K562 (cell line): Measurements from ENCODE around the gene ARHGEF17. TPM values are rescaled to one million over a fixed set of nuclear protein-coding genes. Genes with fewer than 3 reads are reported as not detected.

Experiments used
- BACH1 ChIP-seq: fragments of 200-800 bp; sonication (Bioruptor generic); IDR thresholded peaks from 2 replicates; pipeline ENCODE4 v1.6.1; 2016; ENCODE audit warnings: missing genetic modification characterization, missing compliant biosample characterization
- BCL6 ChIP-seq: fragments of 250-450 bp; sonication (Bioruptor Pico); IDR thresholded peaks from 2 replicates; pipeline ENCODE4 v1.4.0; 2020
- ELF2 ChIP-seq: fragments of 250-450 bp; sonication (Bioruptor Pico); IDR thresholded peaks from 2 replicates; pipeline ENCODE4 v1.5.0; 2021; ENCODE audit warnings: mild to moderate bottlenecking
- ESRRA ChIP-seq: fragments of 450-650 bp; IDR thresholded peaks from 2 replicates; pipeline ENCODE4 v1.6.1; 2014; ENCODE audit warnings: low read depth, mild to moderate bottlenecking, moderate library complexity, borderline replicate concordance
- ETS1 ChIP-seq: conservative IDR thresholded peaks from 2 replicates; pipeline ENCODE4 v1.6.1; 2011; ENCODE audit warnings: low read depth, mild to moderate bottlenecking, low read length; ENCODE audit not compliant: control insufficient read depth
- ETV1 ChIP-seq: fragments of 450-650 bp; conservative IDR thresholded peaks from 2 replicates; pipeline ENCODE4 v1.6.1; 2016; ENCODE audit warnings: missing genetic modification characterization, control low read depth, low read depth, missing compliant biosample characterization
- KLF6 ChIP-seq: fragments of 250-450 bp; sonication (Bioruptor Pico); IDR thresholded peaks from 2 replicates; pipeline ENCODE4 v1.4.0; 2020; ENCODE audit warnings: mild to moderate bottlenecking, moderate library complexity, borderline replicate concordance
- MCM2 ChIP-seq: fragments of 450-650 bp; IDR thresholded peaks from 2 replicates; pipeline ENCODE4 v1.6.1; 2017; ENCODE audit warnings: low read depth, mild to moderate bottlenecking
- MEIS2 ChIP-seq: fragments of 450-650 bp; IDR thresholded peaks from 2 replicates; pipeline ENCODE4 v1.6.1; 2014; ENCODE audit warnings: mild to moderate bottlenecking; ENCODE audit not compliant: partially characterized antibody
- NR2C1 ChIP-seq, 2 experiments: fragments of 450-650 bp; IDR thresholded peaks; 2 replicates each; pipeline ENCODE4 v1.6.1; 2017; ENCODE audit warnings: mild to moderate bottlenecking in 2 of 2, antibody characterized with exemption in 1 of 2, inconsistent platforms in 1 of 2, missing compliant biosample characterization in 1 of 2, missing genetic modification characterization in 1 of 2
- NR2F6 ChIP-seq: fragments of 450-650 bp; formaldehyde crosslinking; IDR thresholded peaks from 2 replicates; pipeline ENCODE4 v1.4.0; 2020; ENCODE audit warnings: mild to moderate bottlenecking
- RCOR1 ChIP-seq, 2 experiments: IDR thresholded peaks; 2 replicates each; pipeline ENCODE4 v1.6.1; 2012; ENCODE audit warnings: low read depth in 2 of 2, low read length in 2 of 2, borderline replicate concordance in 1 of 2, improper control_type of control experiment in 1 of 2
- RHOXF2B ChIP-seq: fragments of 250-450 bp; sonication (Bioruptor Pico); conservative IDR thresholded peaks from 2 replicates; pipeline ENCODE4 v1.5.1; 2021
- SNIP1 ChIP-seq: fragments of 450-650 bp; IDR thresholded peaks from 2 replicates; pipeline ENCODE4 v1.7.1; 2017; ENCODE audit warnings: low read depth, mild to moderate bottlenecking
- SPI1 ChIP-seq: IDR thresholded peaks from 2 replicates; pipeline ENCODE4 v1.6.1; 2011; ENCODE audit warnings: low read depth, low read length, control low read depth, borderline replicate concordance
- TAF15 ChIP-seq: fragments of 200-400 bp; formaldehyde crosslinking; IDR thresholded peaks from 2 replicates; pipeline ENCODE4 v1.6.1; 2017; ENCODE audit warnings: mild to moderate bottlenecking, low read depth, low read length, moderate library complexity
- THRA ChIP-seq: fragments of 450-650 bp; IDR thresholded peaks from 2 replicates; pipeline ENCODE4 v1.6.1; 2017; ENCODE audit warnings: mild to moderate bottlenecking, moderate library complexity
- THRAP3 ChIP-seq: fragments of 450-650 bp; IDR thresholded peaks from 2 replicates; pipeline ENCODE4 v1.6.1; 2016; ENCODE audit warnings: mild to moderate bottlenecking, inconsistent platforms, borderline replicate concordance
- U2AF1 ChIP-seq: fragments of 200-400 bp; formaldehyde crosslinking; optimal IDR thresholded peaks from 2 replicates; pipeline ENCODE3; 2017; ENCODE audit warnings: mild to moderate bottlenecking, low read depth, low read length, moderate library complexity
- WHSC1 ChIP-seq: IDR thresholded peaks from one replicate; pipeline ENCODE4 v1.6.1; 2012; ENCODE audit warnings: low read length, control low read depth, inconsistent platforms
- ZKSCAN1 ChIP-seq: fragments of 150-350 bp; IDR thresholded peaks from 2 replicates; pipeline ENCODE4 v1.6.1; 2016; ENCODE audit warnings: low read depth, low read length
- ZNF217 ChIP-seq: sonication (generic); formaldehyde crosslinking; IDR thresholded peaks from 2 replicates; pipeline ENCODE4 v1.8.0; 2022; ENCODE audit warnings: mild to moderate bottlenecking, missing genetic modification reagents
- ZNF282 ChIP-seq: sonication (generic); formaldehyde crosslinking; IDR thresholded peaks from 2 replicates; pipeline ENCODE4 v1.8.1; 2023; ENCODE audit warnings: missing genetic modification reagents
- polyA plus RNA-seq, 8 experiments: library from polyadenylated mRNA; depleted of rRNA in 4 of 8; stranded (reverse) in 5 of 8; unstranded in 3 of 8; fragments of >200 nt; fragmentation: Nextera tagmentation in 2 of 8; fragmentation: Illumina TruSeq in 1 of 8; extraction: Ambion mirVana in 2 of 8; extraction: Trizol in 1 of 8; gene quantifications; 2 replicates each; pipeline versions ENCODE4 v1.2.1 to v1.2.3, GENCODE V29; 2011 to 2014; ENCODE audit warnings: inconsistent platforms in 1 of 8, missing spikeins in 1 of 8
- total RNA-seq, 7 experiments: library from RNA; depleted of rRNA in 6 of 7; stranded (reverse); fragments of >200 nt in 6 of 7; fragmentation: Illumina TruSeq in 2 of 7; extraction: Trizol in 2 of 7; gene quantifications; 2 replicates each; pipeline versions ENCODE4 v1.2.1 to v1.2.3, GENCODE V29; 2011 to 2021; ENCODE audit warnings: low replicate concordance in 1 of 7
- TF ChIP-seq, protein P1 (sequence below): fragments of 150-350 bp; IDR thresholded peaks from 2 replicates; pipeline ENCODE4 v1.6.1; 2014; ENCODE audit warnings: low read depth, mild to moderate bottlenecking, low read length, borderline replicate concordance

ARHGEF17 gene
- total and polyA plus RNA-seq, 9 of the 15 experiments (the other 6 are each of a cell fraction or from before 2014, with no cell fraction given) = 0.04 to 0.68 (median 0.10) TPM; not detected in 2

DNA sequence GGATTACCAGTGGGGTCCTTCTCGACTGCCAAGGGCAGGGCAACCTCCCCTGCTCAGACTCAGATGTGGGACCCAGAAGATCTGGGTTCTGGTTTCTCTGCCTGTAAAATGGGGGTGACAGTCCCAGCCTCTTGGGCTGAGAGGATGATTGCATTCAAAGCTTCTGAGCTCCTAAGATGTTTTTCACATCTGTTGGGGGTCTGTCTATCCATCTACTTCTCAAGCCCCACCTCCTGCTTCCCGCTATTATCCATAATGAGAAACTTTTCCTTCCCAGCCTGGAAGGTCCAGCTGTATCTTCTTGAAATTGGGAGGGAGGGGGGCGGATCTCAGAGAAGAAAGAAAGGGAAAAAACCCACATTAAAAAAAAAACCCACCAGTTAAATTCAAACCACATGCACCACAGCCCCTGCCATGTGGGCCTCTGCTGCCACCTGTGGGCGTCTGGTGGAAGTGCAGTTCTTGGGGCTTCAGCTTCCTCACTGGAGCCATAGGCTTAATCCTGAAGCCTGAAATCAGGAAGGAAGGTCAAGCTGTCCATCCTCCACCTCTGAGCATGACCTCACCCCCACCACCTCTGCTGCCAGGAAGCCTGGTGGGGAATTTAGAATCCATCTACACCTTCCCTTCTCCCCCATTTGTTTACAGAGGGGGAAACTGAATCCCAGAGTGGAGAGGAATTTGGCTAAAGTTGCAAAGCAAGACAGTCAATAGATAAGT lies 27.3 kb downstream of the ARHGEF17 start (continued):
- TF ChIP-seq, protein P1, sequence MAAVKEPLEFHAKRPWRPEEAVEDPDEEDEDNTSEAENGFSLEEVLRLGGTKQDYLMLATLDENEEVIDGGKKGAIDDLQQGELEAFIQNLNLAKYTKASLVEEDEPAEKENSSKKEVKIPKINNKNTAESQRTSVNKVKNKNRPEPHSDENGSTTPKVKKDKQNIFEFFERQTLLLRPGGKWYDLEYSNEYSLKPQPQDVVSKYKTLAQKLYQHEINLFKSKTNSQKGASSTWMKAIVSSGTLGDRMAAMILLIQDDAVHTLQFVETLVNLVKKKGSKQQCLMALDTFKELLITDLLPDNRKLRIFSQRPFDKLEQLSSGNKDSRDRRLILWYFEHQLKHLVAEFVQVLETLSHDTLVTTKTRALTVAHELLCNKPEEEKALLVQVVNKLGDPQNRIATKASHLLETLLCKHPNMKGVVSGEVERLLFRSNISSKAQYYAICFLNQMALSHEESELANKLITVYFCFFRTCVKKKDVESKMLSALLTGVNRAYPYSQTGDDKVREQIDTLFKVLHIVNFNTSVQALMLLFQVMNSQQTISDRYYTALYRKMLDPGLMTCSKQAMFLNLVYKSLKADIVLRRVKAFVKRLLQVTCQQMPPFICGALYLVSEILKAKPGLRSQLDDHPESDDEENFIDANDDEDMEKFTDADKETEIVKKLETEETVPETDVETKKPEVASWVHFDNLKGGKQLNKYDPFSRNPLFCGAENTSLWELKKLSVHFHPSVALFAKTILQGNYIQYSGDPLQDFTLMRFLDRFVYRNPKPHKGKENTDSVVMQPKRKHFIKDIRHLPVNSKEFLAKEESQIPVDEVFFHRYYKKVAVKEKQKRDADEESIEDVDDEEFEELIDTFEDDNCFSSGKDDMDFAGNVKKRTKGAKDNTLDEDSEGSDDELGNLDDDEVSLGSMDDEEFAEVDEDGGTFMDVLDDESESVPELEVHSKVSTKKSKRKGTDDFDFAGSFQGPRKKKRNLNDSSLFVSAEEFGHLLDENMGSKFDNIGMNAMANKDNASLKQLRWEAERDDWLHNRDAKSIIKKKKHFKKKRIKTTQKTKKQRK = no peak
- TF ChIP-seq KLF6 (CRISPR knock-in tag) = no peak
- no peak for TF ChIP-seq SNIP1
- TF ChIP-seq ETS1 = no peak
- TF ChIP-seq U2AF1 = no peak
- TF ChIP-seq TAF15 = no peak
- TF ChIP-seq SPI1 = peak; percentile 47; the same call in 1 of the 2 replicates
- TF ChIP-seq THRAP3 = no peak
- TF ChIP-seq WHSC1 = no peak
- no peak for TF ChIP-seq NR2F6 (CRISPR knock-in tag)
- no peak for TF ChIP-seq RHOXF2B
- TF ChIP-seq THRA = no peak
- no peak for TF ChIP-seq ZNF282
- no peak for TF ChIP-seq MCM2
- no peak for TF ChIP-seq ZKSCAN1
- TF ChIP-seq ETV1 (tag) = no peak
- TF ChIP-seq MEIS2 = no peak
- TF ChIP-seq RCOR1 (IDR thresholded peaks at IDR 0.05; ENCODE audit: borderline replicate concordance in 1 of 2, low read depth in 2 of 2, low read length in 2 of 2) = peak in 1 of 2 experiments; percentile 53; a peak in 1 of 4 replicates
- TF ChIP-seq NR2C1 (IDR thresholded peaks at IDR 0.05) = no peak
- TF ChIP-seq NR2C1 (tag; IDR thresholded peaks at IDR 0.05) = no peak
- no peak for TF ChIP-seq ELF2 (CRISPR knock-in tag)
- 0 out of 2 replicates have a peak, but pooled peaks have one; percentile 36 for TF ChIP-seq ESRRA
- no peak for TF ChIP-seq BCL6
- TF ChIP-seq BACH1 (tag) = no peak
- TF ChIP-seq ZNF217 (CRISPR knock-in tag) = no peak
